HG02678 (cell line): Measurements from ENCODE around the gene SELL.
"Not testable (repeated sequence)": the region's sequence is repeated elsewhere in the genome, so short reads cannot be mapped to it uniquely, and the experiment has no call there.

Source experiments
- ATAC-seq: cut with Tn5 transposase; IDR thresholded peaks from one replicate; pipeline ENCODE4 v1.9.1; 2021; ENCODE audit warnings: mild to moderate bottlenecking, moderate library complexity; ENCODE audit not compliant: unreplicated experiment

SELL gene

GRCh38 chr1:169707912-169708604, 3.4 kb downstream of the SELL start:
- no peak for ATAC-seq

DNA sequence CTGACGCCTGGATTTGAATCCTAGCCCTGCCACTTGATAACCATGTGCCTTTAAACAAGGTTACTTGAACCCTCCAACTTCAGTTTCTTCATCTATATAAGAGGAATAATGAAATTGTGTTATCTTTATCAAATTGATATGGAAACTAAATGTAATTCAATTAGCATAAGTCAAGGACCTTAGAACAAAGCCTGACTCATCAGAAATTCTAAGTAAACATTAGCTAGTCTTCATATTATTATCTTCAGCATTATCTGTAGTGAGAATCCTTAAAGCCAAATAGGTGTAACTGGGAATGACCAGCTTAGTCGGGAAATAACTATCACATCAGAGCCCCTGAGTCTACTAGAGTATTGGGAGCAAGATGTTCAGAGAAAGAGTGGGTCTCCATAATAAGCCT, 6.6 kb downstream of the SELL start:
- no peak for ATAC-seq

- no peak for ATAC-seq
Observed at GRCh38 chr1:169701261-169702005, 10.0 kb downstream of the SELL start.

- no peak for ATAC-seq
Observed at GRCh38 chr1:169699707-169700106, 11.7 kb downstream of the SELL start.

DNA sequence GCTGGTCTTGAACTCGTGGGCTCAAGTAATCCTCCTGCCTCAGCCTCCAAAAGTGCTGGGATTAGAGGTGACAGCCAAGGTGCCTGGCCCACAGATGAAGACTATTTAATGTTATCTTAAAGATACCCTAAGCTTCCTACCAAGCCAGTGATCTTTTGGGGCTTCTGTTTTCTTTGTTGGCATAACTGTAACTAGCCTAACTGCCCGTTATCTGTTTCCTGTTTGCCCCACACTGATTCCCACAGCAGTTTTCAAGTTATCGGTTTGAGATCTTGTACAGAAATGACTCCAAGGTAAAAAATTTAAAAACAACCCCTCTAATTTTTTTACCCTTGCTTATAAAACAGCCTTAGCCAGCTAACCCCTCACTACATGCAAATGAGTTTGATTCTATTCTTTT, 12.4 kb downstream of the SELL start:
- no peak for ATAC-seq

- ATAC-seq: no peak
Observed at GRCh38 chr1:169697755-169698154, 13.7 kb downstream of the SELL start.

- no peak for ATAC-seq
Observed at GRCh38 chr1:169696273-169697100, 14.9 kb downstream of the SELL start.

DNA sequence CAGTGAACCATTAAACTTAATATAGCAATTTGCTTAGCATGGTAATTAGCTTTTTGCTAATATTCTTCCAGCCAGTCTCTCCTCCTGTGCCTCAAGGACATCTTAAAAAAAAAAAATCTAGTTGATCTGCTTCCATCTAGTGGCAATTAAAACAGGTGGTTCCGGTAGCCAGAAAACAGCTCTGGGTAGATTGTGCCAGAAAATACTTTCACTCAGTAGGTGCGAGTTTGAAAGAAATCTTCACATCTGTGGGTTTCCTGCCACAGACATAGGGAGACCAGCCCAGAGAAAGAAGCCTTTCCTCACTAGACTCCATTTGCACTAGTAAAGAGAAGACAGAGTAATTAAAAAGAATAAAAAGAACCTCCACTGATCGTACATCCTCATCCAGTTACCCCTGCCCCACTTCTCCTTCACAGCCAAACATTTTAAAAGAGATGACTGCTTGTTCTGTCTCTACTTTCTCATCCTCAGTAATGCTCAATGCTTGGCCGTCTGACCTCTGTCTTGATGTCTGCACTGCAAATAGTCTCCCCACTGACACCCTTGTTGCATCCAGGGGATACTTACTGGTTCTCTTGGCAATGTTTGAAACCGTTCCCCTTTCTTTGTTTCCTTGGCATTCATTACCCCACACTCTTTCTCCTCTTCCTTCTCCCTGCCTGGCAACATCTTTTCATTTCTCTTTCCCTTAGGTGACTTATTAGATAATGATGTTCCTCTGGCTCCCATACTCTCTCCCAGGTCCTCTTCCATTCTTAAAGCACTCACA, 16.9 kb downstream of the SELL start:
- ATAC-seq: peak; percentile 46

GRCh38 chr1:169692756-169693460, 18.5 kb downstream of the SELL start:
- peak; percentile 46 for ATAC-seq

- ATAC-seq: no peak
Observed at GRCh38 chr1:169690489-169690888, 20.9 kb downstream of the SELL start.

- ATAC-seq: no peak
Observed at GRCh38 chr1:169689395-169689794, 22.0 kb downstream of the SELL start.

DNA sequence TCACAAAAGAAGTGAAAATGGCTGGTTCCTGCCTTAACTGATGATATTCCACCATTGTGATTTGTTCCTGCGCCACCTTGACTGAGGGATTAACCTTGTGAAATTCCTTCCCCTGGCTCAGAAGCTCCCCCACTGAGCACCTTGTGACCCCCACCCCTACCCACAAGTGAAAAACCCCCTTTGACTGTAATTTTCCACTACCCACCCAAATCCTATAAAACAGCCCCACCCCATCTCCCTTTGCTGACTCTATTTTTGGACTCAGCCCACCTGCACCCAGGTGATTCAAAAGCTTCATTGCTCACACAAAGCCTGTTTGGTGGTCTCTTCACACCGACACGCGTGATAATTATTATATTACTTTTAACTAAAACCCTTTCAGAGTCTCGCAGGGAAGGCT, 23.0 kb downstream of the SELL start:
- not testable (repeated sequence) for ATAC-seq

- no peak for ATAC-seq
Observed at GRCh38 chr1:169683661-169684060, 27.8 kb downstream of the SELL start.

DNA sequence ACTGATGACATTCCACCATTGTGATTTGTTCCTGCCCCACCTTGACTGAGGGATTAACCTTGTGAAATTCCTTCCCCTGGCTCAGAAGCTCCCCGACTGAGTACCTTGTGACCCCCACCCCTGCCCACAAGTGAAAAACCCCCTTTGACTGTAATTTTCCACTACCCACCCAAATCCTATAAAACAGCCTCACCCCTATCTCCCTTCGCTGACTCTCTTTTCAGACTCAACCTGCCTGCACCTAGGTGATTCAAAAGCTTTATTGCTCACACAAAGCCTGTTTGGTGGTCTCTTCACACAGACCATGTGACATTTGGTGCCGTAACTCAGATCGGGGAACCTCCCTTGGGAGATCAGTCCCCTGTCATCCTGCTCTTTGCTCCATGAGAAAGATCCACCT, 28.3 kb downstream of the SELL start:
- not testable (repeated sequence) for ATAC-seq

- ATAC-seq: no peak
Observed at GRCh38 chr1:169682071-169682470, 29.3 kb downstream of the SELL start.

- ATAC-seq: peak; percentile 15
Observed at GRCh38 chr1:169681140-169681539, 30.3 kb downstream of the SELL start.

GRCh38 chr1:169680377-169681019, 30.9 kb downstream of the SELL start:
- ATAC-seq: peak; percentile 68

GRCh38 chr1:169679692-169680091, 31.7 kb downstream of the SELL start:
- ATAC-seq: no peak

DNA sequence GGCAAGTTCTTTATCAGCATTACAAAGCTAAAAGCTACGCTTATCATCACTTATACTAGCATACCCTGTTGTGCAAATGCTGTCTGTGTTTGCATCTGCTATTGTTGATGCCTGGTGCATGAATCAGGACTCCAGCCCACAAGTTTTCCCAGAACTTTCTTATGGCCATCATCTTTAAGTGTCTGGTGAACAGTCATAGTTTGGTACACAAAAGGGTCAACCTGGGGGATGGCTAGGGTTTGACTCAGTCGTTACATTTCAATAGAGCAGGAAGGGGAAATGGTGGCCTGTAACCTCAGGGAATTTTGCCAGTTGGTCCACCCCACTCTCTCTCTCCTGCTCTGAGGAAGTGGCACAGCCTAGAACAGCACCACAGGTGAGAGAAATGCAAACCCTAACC, 35.4 kb downstream of the SELL start:
- ATAC-seq: no peak

- ATAC-seq: no peak
Observed at GRCh38 chr1:169670836-169671235, 40.6 kb downstream of the SELL start.
